Sigmoid colon (tissue), 4 donors: ENCODE data around the gene HES6.

Experiments
- CTCF ChIP-seq, 4 experiments: fragments of 450-650 bp in 3 of 4; fragments of 200-600 bp in 1 of 4; IDR thresholded peaks; one replicate each; pipeline ENCODE4 v1.5.1; 2016 to 2019; ENCODE audit warnings: antibody characterized with exemption in 4 of 4, mild to moderate bottlenecking in 3 of 4, moderate library complexity in 2 of 4
- EP300 ChIP-seq, 4 donors: sonication (generic); formaldehyde crosslinking; IDR thresholded peaks; one replicate each; pipeline ENCODE4 v1.6.1; 2017; ENCODE audit warnings: antibody characterized with exemption in 4 of 4
- POLR2A ChIP-seq, 2 donors: fragments of 450-650 bp; IDR thresholded peaks; one replicate each; pipeline ENCODE4 v1.6.1; 2016; ENCODE audit warnings: antibody characterized with exemption in 2 of 2, mild to moderate bottlenecking in 2 of 2, moderate library complexity in 2 of 2

GRCh38 chr2:238235856-238236255 is 4.0 kb downstream of the HES6 start:
- TF ChIP-seq EP300 (IDR thresholded peaks at IDR 0.05) (no peak), CTCF (IDR thresholded peaks at IDR 0.05) (no peak), POLR2A (IDR thresholded peaks at IDR 0.05) (no peak)
